Measurements from ENCODE around the gene TMEM59. TPM values are rescaled to one million over a fixed set of nuclear protein-coding genes. Genes with fewer than 3 reads are reported as not detected.

TMEM59 gene
- 100 to 1,000 TPM; 372 to 468 TPM for total RNA-seq
- 100 to 1,000 TPM; 152 to 300 TPM for polyA plus RNA-seq
- long read RNA-seq, donor 1, full-length matches to known transcripts, result 315 of 414 reads
- long read RNA-seq, donor 1, partial matches to known transcripts, result 56 of 414 reads
- long read RNA-seq, donor 1, other reads (novel, unspliced or antisense), result 43 of 414 reads
- long read RNA-seq, donor 2, full-length matches to known transcripts, result 135 of 155 reads
- long read RNA-seq, donor 2, partial matches to known transcripts, result 20 of 155 reads
- long read RNA-seq, donor 2, other reads (novel, unspliced or antisense), result 0 of 155 reads
- long read RNA-seq, donor 3, full-length matches to known transcripts, result 88 of 111 reads
- long read RNA-seq, donor 3, partial matches to known transcripts, result 7 of 111 reads
- long read RNA-seq, donor 3, other reads (novel, unspliced or antisense), result 16 of 111 reads
- long read RNA-seq, donor 4, full-length matches to known transcripts, result 122 of 133 reads
- long read RNA-seq, donor 4, partial matches to known transcripts, result 0 of 133 reads
- long read RNA-seq, donor 4, other reads (novel, unspliced or antisense), result 11 of 133 reads
- long read RNA-seq, donor 5, full-length matches to known transcripts, result 333 of 385 reads
- long read RNA-seq, donor 5, partial matches to known transcripts, result 52 of 385 reads
- long read RNA-seq, donor 5, other reads (novel, unspliced or antisense), result 0 of 385 reads

DNA sequence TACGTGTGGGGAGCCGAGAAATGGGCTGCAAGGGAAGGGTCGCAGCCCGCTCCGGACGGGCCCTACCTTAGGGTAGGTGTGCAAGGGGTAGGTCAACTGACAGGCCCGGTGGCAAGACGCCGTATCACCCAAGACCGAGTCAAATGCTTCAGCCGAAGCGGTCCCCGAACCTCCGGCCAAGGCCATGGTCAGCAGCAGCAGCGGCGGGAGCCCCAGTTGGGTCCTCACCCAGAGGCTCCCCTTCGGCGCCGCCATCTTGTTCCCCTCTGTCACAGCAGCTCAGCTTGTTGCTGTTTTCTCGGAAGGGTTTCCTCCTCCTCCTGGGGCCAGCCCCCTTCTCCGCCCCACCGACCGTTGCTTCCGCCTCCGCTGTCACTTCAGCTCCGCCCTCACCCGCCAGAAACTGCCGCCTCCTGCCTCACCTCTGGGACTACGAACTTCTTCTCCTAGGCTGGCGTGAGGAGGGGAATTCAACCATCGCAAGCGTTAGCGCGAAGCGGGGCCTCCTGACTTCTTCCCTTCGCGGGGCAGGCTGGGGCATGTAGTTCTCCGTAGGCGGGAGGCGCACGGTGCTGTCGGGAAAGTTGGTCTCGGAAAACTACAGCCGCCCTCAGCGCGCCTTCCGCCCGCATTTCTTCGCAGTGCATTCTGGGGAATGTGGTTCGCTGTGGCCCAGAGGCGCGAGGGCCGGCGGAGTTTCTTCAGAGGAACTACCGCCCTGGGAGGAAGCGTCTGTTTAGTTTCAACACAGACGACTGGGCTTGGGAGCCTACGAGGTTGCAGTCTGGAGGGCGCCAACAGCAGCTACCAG lies at the start of gene TMEM59, which contains the start of gene TCEANC2:
Gene TMEM59, minus strand, starts transcription at position 271 of the 811 bp plus-strand sequence. Its CDS starts 16 bp downstream, at position 255.
Gene TCEANC2, plus strand, starts transcription at position 675 of the 811 bp plus-strand sequence. CDS start 815 bp downstream, outside the sequence.
- Histone ChIP-seq H3K27me3 (ENCODE audit: control insufficient read depth in 3 of 3, insufficient read depth in 3 of 3, low read length in 2 of 3) (no peaks in the 10 kb centered on the region), H3K9ac (ENCODE audit: insufficient read depth in 1 of 2, low read length in 2 of 2) (peak within 1 kb of the TSS; percentile 94 to 95), H3K36me3 (ENCODE audit: control insufficient read depth in 4 of 4, insufficient read depth in 4 of 4, low read length in 4 of 4) (peaks cover 0 to 6% (median under 1%) of the 10 kb centered on the region in 4 donors), H3K9me3 (ENCODE audit: control insufficient read depth in 4 of 4, insufficient read depth in 3 of 4, low read length in 3 of 4) (no peaks in the 10 kb centered on the region), H3K4me1 (ENCODE audit: control insufficient read depth in 5 of 5, insufficient read depth in 5 of 5, low read length in 5 of 5) (peaks cover 0 to 21% (median 12%) of the 10 kb centered on the region in 5 donors), H3K4me3 (peak within 1 kb of the TSS; percentile 89), H3K27ac (ENCODE audit: low read depth in 1 of 2, low read length in 1 of 2) (peak within 1 kb of the TSS; percentile 91 to 97)
- TF ChIP-seq, protein P1, sequence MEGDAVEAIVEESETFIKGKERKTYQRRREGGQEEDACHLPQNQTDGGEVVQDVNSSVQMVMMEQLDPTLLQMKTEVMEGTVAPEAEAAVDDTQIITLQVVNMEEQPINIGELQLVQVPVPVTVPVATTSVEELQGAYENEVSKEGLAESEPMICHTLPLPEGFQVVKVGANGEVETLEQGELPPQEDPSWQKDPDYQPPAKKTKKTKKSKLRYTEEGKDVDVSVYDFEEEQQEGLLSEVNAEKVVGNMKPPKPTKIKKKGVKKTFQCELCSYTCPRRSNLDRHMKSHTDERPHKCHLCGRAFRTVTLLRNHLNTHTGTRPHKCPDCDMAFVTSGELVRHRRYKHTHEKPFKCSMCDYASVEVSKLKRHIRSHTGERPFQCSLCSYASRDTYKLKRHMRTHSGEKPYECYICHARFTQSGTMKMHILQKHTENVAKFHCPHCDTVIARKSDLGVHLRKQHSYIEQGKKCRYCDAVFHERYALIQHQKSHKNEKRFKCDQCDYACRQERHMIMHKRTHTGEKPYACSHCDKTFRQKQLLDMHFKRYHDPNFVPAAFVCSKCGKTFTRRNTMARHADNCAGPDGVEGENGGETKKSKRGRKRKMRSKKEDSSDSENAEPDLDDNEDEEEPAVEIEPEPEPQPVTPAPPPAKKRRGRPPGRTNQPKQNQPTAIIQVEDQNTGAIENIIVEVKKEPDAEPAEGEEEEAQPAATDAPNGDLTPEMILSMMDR (IDR thresholded peaks at IDR 0.05; ENCODE audit: control extremely low read depth, extremely low read depth), result no peak
- DNase-seq (peak; percentile 99 to 100 (median 100)), ATAC-seq (ENCODE audit: insufficient read depth, low FRiP score) (peak; percentile 96)
- WGBS, 2 donors, result 0% methylated on average over 55 to 59 of the region's 59 CpGs

- Histone ChIP-seq H3K36me3 (ENCODE audit: control insufficient read depth in 4 of 4, insufficient read depth in 4 of 4, low read length in 4 of 4) (peaks cover 0 to 3% (median 0%) of the 10 kb centered on the region in 4 donors), H3K27me3 (ENCODE audit: control insufficient read depth in 3 of 3, insufficient read depth in 3 of 3, low read length in 2 of 3) (no peaks in the 10 kb centered on the region), H3K9ac (ENCODE audit: insufficient read depth in 1 of 2, low read length in 2 of 2) (no peak overlapping the region), H3K9me3 (ENCODE audit: control insufficient read depth in 4 of 4, insufficient read depth in 3 of 4, low read length in 3 of 4) (no peaks in the 10 kb centered on the region), H3K4me3 (no peak overlapping the region), H3K27ac (ENCODE audit: low read depth in 1 of 2, low read length in 1 of 2) (no peak overlapping the region), H3K4me1 (ENCODE audit: control insufficient read depth in 5 of 5, insufficient read depth in 5 of 5, low read length in 5 of 5) (peaks cover 0 to 14% (median 0%) of the 10 kb centered on the region in 5 donors)
- ATAC-seq (ENCODE audit: insufficient read depth, low FRiP score) (no peak), DNase-seq (no peak)
- TF ChIP-seq, protein P1 (IDR thresholded peaks at IDR 0.05; ENCODE audit: control extremely low read depth, extremely low read depth), result no peak
- WGBS, 2 donors, result 69 to 100% methylated on average over 2 of the region's 2 CpGs
Measured at GRCh38 chr1:54100500-54100899, 47.5 kb upstream of the TMEM59 start.

- peaks cover 0 to 2% (median 0%) of the 10 kb centered on the region in 4 donors for H3K9me3 ChIP-seq (ENCODE audit: control insufficient read depth in 4 of 4, insufficient read depth in 3 of 4, low read length in 3 of 4)
- H3K4me1 ChIP-seq (ENCODE audit: control insufficient read depth in 5 of 5, insufficient read depth in 5 of 5, low read length in 5 of 5), result peaks cover 0 to 18% (median 0%) of the 10 kb centered on the region in 5 donors
- 56 to 72% methylated on average over 6 of the region's 6 CpGs for WGBS, 2 donors
- peaks cover 0 to 3% (median 0%) of the 10 kb centered on the region in 4 donors for H3K36me3 ChIP-seq (ENCODE audit: control insufficient read depth in 4 of 4, insufficient read depth in 4 of 4, low read length in 4 of 4)
- no peak overlapping the region for H3K4me3 ChIP-seq
- H3K27me3 ChIP-seq (ENCODE audit: control insufficient read depth in 3 of 3, insufficient read depth in 3 of 3, low read length in 2 of 3), result no peaks in the 10 kb centered on the region
- no peak overlapping the region for H3K9ac ChIP-seq (ENCODE audit: insufficient read depth in 1 of 2, low read length in 2 of 2)
- DNase-seq, result no peak
- H3K27ac ChIP-seq (ENCODE audit: low read depth in 1 of 2, low read length in 1 of 2), result no peak overlapping the region
- no peak for ATAC-seq (ENCODE audit: insufficient read depth, low FRiP score)
- TF ChIP-seq, protein P1 (IDR thresholded peaks at IDR 0.05; ENCODE audit: control extremely low read depth, extremely low read depth), result no peak
Measured at GRCh38 chr1:54099061-54099610, 46.1 kb upstream of the TMEM59 start.

All from lung (tissue), 16 donors.